Measurements from ENCODE around the gene TPRX2. TPM values are rescaled to one million over a fixed set of nuclear protein-coding genes. Genes with fewer than 3 reads are reported as not detected.

Gene TPRX2
- total RNA-seq, 4 donors from 2014 or later, result not detected

DNA sequence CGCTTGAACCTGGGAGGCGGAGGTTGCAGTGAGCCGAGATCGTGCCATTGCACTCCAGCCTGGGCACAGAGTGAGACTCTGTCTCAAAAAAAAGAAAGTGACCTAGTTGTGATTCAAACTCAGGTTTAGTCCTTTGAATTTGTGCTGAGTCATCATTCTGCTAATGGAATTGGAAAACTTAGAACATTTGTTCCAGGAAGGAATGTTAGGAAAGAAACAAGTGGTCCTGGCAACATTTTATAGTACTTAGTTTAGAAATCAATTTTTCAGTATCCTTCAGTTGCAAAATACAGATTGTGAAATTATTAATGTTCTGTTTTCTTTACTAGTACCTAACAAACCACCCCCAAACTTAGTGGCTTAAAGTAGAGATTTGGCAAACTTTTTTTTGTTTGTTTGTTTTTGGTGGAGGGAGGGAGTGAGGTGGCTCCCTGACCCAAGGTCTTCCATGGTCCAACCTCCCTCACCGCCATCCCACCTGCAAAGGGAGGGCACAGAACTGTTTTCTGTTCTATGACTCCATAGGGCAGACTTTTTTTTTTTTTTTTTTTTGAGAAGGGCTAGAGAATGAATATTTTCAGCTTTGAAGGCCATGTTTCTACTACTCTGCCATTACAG lies 36.2 kb downstream of the TPRX2 start:
- WGBS, result 89% methylated on average over 5 of the region's 5 CpGs

DNA sequence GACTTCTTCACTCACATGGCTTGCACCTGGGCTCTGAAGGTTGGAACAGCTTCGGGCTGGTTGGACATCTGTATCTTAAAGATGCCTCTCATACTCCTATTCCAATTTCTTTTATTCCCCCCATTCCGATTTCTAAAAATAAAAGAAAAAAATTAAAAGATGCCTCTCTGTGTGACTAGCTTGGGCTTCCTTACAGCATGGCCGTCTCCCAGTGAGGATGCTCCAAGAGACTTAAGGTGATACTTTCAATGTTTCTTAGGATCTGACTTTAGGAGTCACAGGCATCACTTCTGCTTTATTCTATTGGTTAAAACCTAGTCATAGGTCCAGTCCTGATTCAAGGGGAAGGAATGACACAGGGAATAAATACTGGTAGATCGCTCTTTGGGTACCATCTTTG lies 37.0 kb downstream of the TPRX2 start:
- Histone ChIP-seq H3K27ac (no peak overlapping the region), H3K4me1 (peaks cover 4% of the 10 kb centered on the region), H3K36me3 (no peaks in the 10 kb centered on the region), H3K27me3 (no peaks in the 10 kb centered on the region), H3K4me3 (no peak overlapping the region), H3K9me3 (no peaks in the 10 kb centered on the region)
- 92% methylated on average over 4 of the region's 4 CpGs for WGBS
- no peak for TF ChIP-seq POLR2AphosphoS5 (IDR thresholded peaks at IDR 0.05)
- TF ChIP-seq EP300 (IDR thresholded peaks at IDR 0.05), result no peak
- TF ChIP-seq POLR2A (IDR thresholded peaks at IDR 0.05), result no peak
- TF ChIP-seq, protein P1, sequence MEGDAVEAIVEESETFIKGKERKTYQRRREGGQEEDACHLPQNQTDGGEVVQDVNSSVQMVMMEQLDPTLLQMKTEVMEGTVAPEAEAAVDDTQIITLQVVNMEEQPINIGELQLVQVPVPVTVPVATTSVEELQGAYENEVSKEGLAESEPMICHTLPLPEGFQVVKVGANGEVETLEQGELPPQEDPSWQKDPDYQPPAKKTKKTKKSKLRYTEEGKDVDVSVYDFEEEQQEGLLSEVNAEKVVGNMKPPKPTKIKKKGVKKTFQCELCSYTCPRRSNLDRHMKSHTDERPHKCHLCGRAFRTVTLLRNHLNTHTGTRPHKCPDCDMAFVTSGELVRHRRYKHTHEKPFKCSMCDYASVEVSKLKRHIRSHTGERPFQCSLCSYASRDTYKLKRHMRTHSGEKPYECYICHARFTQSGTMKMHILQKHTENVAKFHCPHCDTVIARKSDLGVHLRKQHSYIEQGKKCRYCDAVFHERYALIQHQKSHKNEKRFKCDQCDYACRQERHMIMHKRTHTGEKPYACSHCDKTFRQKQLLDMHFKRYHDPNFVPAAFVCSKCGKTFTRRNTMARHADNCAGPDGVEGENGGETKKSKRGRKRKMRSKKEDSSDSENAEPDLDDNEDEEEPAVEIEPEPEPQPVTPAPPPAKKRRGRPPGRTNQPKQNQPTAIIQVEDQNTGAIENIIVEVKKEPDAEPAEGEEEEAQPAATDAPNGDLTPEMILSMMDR (IDR thresholded peaks at IDR 0.05), result no peak
- DNase-seq (ENCODE audit: low spot score in 2 of 2), result no peak

More for the DNA sequence above, 36.2 kb downstream of the TPRX2 start:
- no peak for DNase-seq (ENCODE audit: low spot score in 2 of 2)
- Histone ChIP-seq H3K36me3 (no peaks in the 10 kb centered on the region), H3K27me3 (no peaks in the 10 kb centered on the region), H3K4me3 (no peak overlapping the region), H3K27ac (no peak overlapping the region), H3K4me1 (peaks cover 4% of the 10 kb centered on the region), H3K9me3 (no peaks in the 10 kb centered on the region)
- no peak for TF ChIP-seq EP300 (IDR thresholded peaks at IDR 0.05)
- no peak for TF ChIP-seq POLR2A (IDR thresholded peaks at IDR 0.05)
- no peak for TF ChIP-seq POLR2AphosphoS5 (IDR thresholded peaks at IDR 0.05)
- TF ChIP-seq, protein P1 (IDR thresholded peaks at IDR 0.05), result no peak

DNA sequence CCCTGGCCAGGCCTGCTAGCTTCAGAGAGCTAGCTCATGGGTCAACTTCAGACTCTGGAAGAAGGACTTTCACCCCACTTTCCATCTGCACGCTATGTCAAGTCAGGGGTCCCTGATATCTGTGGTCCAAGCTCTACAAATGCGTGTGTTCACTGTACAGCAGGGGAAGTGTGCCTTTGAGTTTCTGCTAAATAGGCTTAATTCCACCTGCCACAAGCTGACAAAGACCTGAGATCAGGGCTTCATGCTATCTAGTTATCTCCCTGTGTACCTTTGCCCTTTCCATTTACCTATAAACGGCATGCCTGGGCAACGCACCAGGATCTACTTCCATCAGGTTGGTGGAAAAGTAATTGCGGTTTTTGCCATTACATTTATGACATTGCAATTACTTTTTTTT lies 37.7 kb downstream of the TPRX2 start:
- no peaks in the 10 kb centered on the region for H3K36me3 ChIP-seq
- TF ChIP-seq POLR2AphosphoS5 (IDR thresholded peaks at IDR 0.05) (no peak), EP300 (IDR thresholded peaks at IDR 0.05) (no peak), POLR2A (IDR thresholded peaks at IDR 0.05) (no peak)
- TF ChIP-seq, protein P1 (IDR thresholded peaks at IDR 0.05), result no peak
- no peaks in the 10 kb centered on the region for H3K27me3 ChIP-seq
- no peaks in the 10 kb centered on the region for H3K4me1 ChIP-seq
- WGBS, result 81% methylated on average over 5 of the region's 5 CpGs
- DNase-seq (ENCODE audit: low spot score in 2 of 2), result no peak
- H3K9me3 ChIP-seq, result no peaks in the 10 kb centered on the region
- H3K4me3 ChIP-seq, result no peak overlapping the region
- no peak overlapping the region for H3K27ac ChIP-seq

DNA sequence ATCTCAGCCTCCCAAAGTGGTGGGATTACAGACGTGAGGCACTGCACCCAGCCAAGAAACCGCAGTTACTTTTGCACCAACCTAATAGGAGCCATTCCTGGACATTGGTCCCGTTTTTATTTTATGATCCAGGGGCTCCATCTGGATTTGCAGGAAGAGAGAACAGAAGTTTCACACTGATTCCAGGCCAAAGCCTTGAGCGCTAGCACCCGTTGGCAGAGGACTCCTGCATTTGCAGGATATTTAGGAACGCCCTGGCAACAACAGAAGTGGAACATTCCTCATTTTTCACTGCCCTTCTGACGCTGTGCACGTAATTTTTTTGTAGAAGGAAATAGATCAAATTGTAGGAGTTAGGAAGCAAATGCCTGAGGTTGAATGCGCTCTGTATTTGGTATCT lies 38.8 kb downstream of the TPRX2 start:
- H3K36me3 ChIP-seq, result no peaks in the 10 kb centered on the region
- H3K4me1 ChIP-seq, result no peaks in the 10 kb centered on the region
- DNase-seq (ENCODE audit: low spot score in 2 of 2), result no peak
- H3K9me3 ChIP-seq, result no peaks in the 10 kb centered on the region
- H3K27me3 ChIP-seq, result peaks cover 4% of the 10 kb centered on the region
- 45% methylated on average over 9 of the region's 9 CpGs for WGBS
- no peak overlapping the region for H3K27ac ChIP-seq
- H3K4me3 ChIP-seq, result no peak overlapping the region
- TF ChIP-seq POLR2AphosphoS5 (IDR thresholded peaks at IDR 0.05) (no peak), POLR2A (IDR thresholded peaks at IDR 0.05) (no peak), EP300 (IDR thresholded peaks at IDR 0.05) (no peak)
- TF ChIP-seq, protein P1 (IDR thresholded peaks at IDR 0.05), result no peak

DNA sequence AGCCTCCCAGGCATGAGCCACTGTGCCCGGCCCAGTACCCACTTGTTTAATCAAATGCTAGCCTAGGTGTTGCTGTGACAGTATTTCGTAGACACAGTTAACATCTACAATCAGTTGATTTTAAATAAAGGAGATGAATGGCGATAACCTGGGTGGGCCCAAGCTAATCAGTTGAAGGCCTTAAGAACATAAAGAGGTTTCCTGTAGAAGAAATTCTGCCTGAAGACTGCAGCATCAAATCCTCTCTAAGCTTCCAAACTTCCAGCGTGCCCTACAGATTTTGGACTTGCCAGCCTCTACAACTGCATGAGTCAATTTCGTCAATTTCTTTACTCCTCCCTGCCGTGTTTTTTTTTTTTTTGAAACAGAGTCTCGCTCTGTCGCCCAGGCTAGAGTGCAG lies 40.3 kb downstream of the TPRX2 start:
- Histone ChIP-seq H3K9me3 (no peaks in the 10 kb centered on the region), H3K27ac (no peak overlapping the region), H3K4me3 (no peak overlapping the region), H3K4me1 (no peaks in the 10 kb centered on the region), H3K36me3 (no peaks in the 10 kb centered on the region), H3K27me3 (peaks cover 5% of the 10 kb centered on the region)
- DNase-seq (ENCODE audit: low spot score in 2 of 2), result peak in 1 of 2 donors; percentile 8
- no peak for TF ChIP-seq POLR2AphosphoS5 (IDR thresholded peaks at IDR 0.05)
- no peak for TF ChIP-seq EP300 (IDR thresholded peaks at IDR 0.05)
- TF ChIP-seq, protein P1 (IDR thresholded peaks at IDR 0.05), result no peak
- no peak for TF ChIP-seq POLR2A (IDR thresholded peaks at IDR 0.05)
- 93% methylated on average over 8 of the region's 8 CpGs for WGBS
